ENCODE results near the gene GJD3.
A peak's percentile ranks its signal among the peaks of the same experiment; 100 is the strongest.
"Not testable (repeated sequence)": the region's sequence is repeated elsewhere in the genome, so short reads cannot be mapped to it uniquely, and the experiment has no call there.

Gene GJD3, protein sequence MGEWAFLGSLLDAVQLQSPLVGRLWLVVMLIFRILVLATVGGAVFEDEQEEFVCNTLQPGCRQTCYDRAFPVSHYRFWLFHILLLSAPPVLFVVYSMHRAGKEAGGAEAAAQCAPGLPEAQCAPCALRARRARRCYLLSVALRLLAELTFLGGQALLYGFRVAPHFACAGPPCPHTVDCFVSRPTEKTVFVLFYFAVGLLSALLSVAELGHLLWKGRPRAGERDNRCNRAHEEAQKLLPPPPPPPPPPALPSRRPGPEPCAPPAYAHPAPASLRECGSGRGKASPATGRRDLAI

DNA sequence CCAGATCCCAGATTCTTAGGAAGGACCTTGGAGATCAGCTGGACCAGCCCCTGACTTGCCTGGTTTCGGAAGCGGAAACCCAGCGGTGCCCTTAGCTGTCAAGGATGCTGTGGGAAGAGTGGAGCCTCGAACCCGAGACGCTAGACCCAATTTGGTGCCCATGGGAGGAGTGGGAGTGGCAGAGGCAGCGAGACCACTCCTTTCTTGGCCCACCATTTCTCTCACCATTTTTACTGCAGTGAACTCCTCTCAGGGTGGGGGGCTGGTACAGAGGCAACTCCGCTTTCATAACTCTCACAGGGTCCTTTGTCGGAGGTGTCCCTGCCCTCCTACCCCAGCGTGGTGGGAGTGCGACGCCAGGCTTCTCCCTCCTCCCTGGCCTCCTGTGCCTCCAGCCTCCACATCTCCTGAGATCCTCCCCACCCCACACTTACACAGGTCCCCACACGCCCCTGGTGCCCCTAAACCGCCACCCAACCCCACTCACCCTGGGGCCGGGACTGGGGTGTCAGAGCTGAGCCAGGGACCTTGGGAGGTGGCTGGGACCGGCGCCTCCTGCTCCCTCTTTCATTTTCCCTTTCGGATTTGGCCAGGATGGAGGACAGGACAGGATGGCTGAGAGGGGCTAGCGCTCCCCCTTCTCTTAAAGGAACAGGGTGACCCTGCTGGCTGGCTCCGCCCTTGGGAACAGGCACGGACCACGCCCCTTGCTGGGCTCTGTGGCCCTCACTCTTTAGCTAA is at the start of gene GJD3:
GJD3 (minus strand) TSS at position 617 of the 741 bp plus-strand sequence. CDS start 922 bp downstream, outside the sequence.
- no peak for DNase-seq

GRCh38 chr17:40414312-40414711 is 49.8 kb upstream of the GJD3 start:
- not testable (repeated sequence) for DNase-seq

GRCh38 chr17:40412880-40413279 is 48.3 kb upstream of the GJD3 start:
- no peak for DNase-seq

DNA sequence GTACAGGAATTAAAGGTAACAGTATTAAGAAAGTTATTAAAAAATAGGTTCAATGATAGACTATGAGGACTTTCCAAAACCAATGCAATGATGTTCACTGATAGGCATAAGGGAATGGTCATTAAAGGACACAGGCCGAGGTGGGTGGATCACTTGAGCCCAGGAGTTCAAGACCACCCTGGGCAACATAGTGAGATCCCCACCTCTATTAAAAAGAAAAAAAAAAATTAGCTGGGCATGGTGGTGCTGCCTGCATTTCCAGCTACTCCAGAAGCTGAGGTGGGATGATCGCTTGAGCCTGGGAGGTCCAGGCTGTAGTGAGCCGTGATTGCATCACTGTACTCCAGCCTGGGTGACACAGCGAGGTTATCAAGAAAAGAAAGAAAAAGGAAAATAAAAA is 47.3 kb upstream of the GJD3 start:
- DNase-seq, result no peak

GRCh38 chr17:40410082-40410481 is 45.5 kb upstream of the GJD3 start:
- no peak for DNase-seq

- DNase-seq, result not testable (repeated sequence)
Measured at GRCh38 chr17:40409540-40409939, 45.0 kb upstream of the GJD3 start.

DNA sequence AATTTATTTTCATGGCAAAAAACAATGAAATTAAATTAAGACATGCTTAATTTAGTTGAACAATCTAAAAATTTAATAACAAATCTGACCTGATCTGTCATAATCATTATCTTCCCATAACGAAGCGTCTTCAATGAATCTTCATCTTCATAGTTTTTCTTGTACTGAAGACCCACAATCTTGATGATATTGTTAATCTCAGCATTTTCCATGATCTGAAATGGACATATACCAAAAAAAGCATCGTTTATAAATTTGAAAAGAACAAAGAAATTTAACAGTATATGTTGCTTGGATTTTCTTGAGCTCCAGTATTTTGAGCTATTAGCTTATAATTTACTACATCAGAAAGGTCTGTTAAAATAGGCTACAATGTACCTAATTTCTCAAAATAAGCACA is 42.9 kb upstream of the GJD3 start:
- no peak for DNase-seq

DNA sequence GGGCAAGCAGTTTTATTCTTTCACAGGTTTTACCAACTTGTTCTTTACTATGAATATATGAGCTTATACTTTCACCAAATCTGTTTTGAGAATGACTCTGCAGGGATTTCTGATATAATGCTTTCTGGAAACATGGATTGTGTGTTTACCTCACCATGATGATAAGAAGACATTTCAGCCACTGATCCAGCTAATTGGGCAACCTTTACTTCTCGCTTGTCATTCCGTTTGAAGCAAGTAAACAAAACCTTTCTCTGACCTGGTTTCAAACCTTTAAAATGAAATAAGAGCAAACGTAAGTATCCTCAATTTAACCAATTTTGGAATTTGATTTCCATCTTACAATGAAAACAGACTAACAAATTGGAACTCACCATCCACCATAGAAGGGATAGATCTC is 39.5 kb upstream of the GJD3 start:
- DNase-seq, result no peak

DNA sequence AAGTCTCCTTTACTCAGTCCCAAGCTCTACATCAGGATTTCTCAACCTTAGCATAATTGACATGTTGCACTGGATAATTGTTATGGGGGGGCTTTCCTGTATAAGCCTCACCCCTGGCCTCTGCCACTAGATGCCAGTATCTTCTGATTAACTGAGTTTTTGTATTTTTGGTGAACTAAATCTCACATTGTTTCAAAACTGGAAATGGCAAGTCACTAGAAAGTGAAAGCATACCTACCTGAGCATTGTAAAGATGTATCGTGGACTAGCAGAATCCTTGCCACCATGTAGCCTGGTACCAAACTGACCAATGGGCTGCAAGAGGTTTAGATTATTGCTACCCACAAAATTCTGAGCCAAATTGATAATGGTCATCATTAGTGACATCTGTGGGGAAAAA is 38.1 kb upstream of the GJD3 start:
- no peak for DNase-seq

DNA sequence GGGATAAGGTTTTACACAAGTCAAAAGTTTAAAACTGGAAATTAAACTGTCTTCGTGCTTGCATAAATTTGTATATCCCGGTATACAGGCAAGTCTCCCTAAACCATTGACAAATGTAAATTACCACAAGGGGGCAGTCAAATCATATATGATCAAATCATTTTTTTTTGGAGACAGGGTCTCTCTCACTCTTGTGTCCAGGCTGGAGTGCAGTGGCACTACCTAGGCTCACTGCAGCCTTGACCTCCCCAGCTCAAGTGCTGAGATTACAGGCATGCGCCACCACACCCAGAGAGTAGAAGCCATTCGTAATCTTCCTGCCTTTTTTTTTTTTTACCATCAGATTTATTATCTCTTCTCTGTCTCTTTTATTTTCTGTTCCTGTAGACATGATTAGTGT is 34.6 kb upstream of the GJD3 start:
- no peak for DNase-seq

GRCh38 chr17:40386555-40386954 is 22.0 kb upstream of the GJD3 start:
- not testable (repeated sequence) for DNase-seq

GRCh38 chr17:40382251-40382650 is 17.7 kb upstream of the GJD3 start:
- no peak for DNase-seq

DNA sequence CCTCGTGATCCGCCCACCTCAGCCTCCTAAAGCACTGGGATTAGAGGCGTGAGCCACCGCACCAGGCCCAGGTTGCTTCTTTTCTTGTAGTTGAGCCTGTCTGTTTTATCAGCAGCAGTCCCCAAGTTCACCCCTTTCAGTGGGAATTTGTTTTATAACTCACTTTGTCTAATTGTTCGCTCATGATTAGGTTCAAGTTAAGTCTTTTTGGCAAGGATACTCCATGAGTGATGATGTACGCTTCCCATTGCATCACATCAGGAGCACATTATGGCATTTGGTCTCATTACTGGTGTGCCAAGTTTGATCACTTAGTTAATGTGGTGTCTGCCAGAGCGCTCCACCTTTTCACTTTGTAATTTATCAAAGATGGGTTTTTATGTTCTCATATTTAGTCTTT is 14.4 kb upstream of the GJD3 start:
- no peak for DNase-seq

- no peak for DNase-seq
Measured at GRCh38 chr17:40377832-40378231, 13.3 kb upstream of the GJD3 start.

GRCh38 chr17:40376541-40376940 is 12.0 kb upstream of the GJD3 start:
- peak; percentile 39 for DNase-seq

GRCh38 chr17:40375786-40376185 is 11.2 kb upstream of the GJD3 start:
- not testable (repeated sequence) for DNase-seq

GRCh38 chr17:40374821-40375498 is 10.4 kb upstream of the GJD3 start:
- no peak for DNase-seq

DNA sequence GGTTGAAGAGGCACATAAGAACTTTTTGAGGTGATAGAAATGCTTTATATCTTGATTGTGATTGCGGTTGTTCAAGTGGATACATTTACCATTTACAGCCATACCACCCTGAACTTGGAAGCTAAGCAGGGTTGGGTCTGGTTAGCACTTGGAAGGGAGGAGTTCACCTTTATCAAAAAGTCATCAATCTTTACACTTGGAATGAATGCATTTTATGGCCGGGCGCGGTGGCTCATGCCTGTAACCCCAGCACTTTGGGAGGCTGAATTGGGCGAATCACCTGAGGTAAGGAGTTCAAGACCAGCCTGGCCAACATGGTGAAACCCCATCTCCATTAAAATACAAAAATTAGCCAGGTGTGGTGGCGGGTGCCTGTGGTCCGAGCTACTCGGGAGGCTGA is 9.5 kb upstream of the GJD3 start:
- DNase-seq, result no peak

- DNase-seq, result no peak
Measured at GRCh38 chr17:40373324-40373723, 8.8 kb upstream of the GJD3 start.

- not testable (repeated sequence) for DNase-seq
Measured at GRCh38 chr17:40372644-40373043, 8.1 kb upstream of the GJD3 start.

GRCh38 chr17:40372031-40372430 is 7.5 kb upstream of the GJD3 start:
- DNase-seq, result no peak

DNA sequence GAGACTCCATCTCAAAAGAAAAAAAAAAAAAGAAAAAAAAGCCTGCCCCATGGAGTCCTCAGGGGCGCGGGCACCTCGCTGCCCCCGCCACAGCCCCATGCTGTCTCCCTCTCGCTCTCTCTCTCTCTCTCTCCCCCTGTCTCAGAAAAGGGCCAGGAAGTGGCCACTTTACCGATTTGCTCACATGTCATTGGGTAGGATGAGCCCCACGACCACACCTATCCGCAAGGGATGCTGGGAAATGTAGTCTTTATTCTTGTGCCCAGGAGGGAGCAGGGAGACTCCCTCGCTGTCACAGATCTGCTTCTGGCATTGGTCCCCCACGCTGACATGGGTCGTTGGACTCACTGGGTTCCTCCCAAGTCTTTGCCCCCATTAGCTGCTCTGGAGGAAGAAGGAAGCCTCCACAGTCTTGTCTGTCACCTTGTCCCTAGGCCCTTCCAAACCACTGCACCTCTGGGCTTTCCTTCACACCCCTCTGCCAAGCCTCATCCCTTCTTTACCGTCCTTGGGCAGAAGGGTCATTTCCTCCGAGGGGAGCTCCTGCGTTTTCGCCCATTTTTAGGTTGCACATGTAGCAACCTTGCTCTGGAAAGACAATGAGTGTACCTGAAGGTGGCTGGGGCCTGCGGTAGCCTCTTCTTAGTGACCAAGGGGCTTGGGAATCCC is 6.9 kb upstream of the GJD3 start:
- peak; percentile 35 for DNase-seq

DNA sequence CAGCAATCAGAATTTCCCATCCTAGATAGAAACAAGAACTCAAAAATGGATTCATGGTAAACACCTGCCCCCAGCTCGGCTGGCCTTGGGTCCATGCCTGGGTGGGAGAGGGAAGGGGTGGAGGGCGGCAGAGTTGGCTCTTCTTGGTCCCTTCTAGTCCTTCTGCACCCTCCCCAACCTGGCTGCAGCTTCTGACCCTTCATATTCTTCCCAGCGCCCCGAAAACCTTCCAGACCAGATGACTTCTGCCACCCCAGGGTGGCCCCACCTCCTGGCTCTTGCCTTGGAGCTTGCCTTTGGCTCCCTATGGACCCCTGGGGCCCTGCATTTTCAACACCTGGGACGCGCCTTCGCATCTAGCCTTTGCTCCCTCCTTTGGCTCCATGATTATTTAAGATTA is 5.4 kb upstream of the GJD3 start:
- DNase-seq, result no peak
